ENCODE results near the gene NCOA1.

- TF ChIP-seq CTCF (conservative IDR thresholded peaks at IDR 0.05) (no peak), EZH2 (IDR thresholded peaks at IDR 0.05; ENCODE audit: low read depth) (no peak)
Observed at GRCh38 chr2:24457696-24458386, 33.2 kb upstream of the NCOA1 start.
